H1 (cell line): ENCODE measurements around the gene NTN1. TPM values are rescaled to one million over a fixed set of nuclear protein-coding genes. Genes with fewer than 3 reads are reported as not detected.

Experiments used
- CTCF ChIA-PET: fragments of 300-600 bp; sonication (Branson Sonifier 250); formaldehyde crosslinking; loops from one replicate; lab custom pipeline; 2021; ENCODE audit not compliant: partially characterized antibody; lab: Charles Lee
- POLR2A ChIA-PET: fragments of 300-600 bp; sonication (Branson Sonifier 250); formaldehyde crosslinking; loops from one replicate; lab custom pipeline; 2021; ENCODE audit warnings: inconsistent platforms; ENCODE audit not compliant: partially characterized antibody; lab: Charles Lee
- DNase-seq, 2 experiments: peaks; one replicate each; pipeline versions ENCODE4 v3.0.0 to v3.0.0-alpha.2; 2010 to 2022; ENCODE audit warnings: low spot score in 2 of 2, low read depth in 1 of 2, mixed read lengths in 1 of 2
- FAIRE-seq: peaks from 2 replicates; lab custom pipeline; 2011; peaks lifted over from hg19 to GRCh38; lab: Jason Lieb, UNC
- H2AFZ ChIP-seq: 2 replicates; pipeline ENCODE4 v1.8.1; 2012; ENCODE audit warnings: low read length, inconsistent platforms
- H2AK5ac ChIP-seq: 2 replicates; pipeline ENCODE4 v1.6.1; 2013; ENCODE audit warnings: low read depth, low read length
- H2BK120ac ChIP-seq: replicated peaks from 2 replicates; pipeline ENCODE3; 2013; ENCODE audit warnings: low read depth, low read length, inconsistent platforms
- H2BK12ac ChIP-seq: 2 replicates; pipeline ENCODE4 v1.6.1; 2013; ENCODE audit warnings: low read depth, low read length
- H2BK15ac ChIP-seq: 2 replicates; pipeline ENCODE4 v1.6.1; 2013; ENCODE audit warnings: low read length
- H2BK20ac ChIP-seq: 2 replicates; pipeline ENCODE4 v1.6.1; 2013; ENCODE audit warnings: low read length
- H2BK5ac ChIP-seq: 2 replicates; pipeline ENCODE4 v1.6.1; 2013; ENCODE audit warnings: low read depth, low read length
- H3K14ac ChIP-seq: 2 replicates; pipeline ENCODE4 v1.6.1; 2013; ENCODE audit warnings: inconsistent platforms; ENCODE audit not compliant: insufficient read length
- H3K18ac ChIP-seq: 2 replicates; pipeline ENCODE4 v1.6.1; 2013; ENCODE audit warnings: low read length; ENCODE audit errors: extremely low read depth
- H3K23ac ChIP-seq: 2 replicates; pipeline ENCODE4 v1.6.1; 2013; ENCODE audit warnings: inconsistent platforms; ENCODE audit not compliant: insufficient read length
- H3K23me2 ChIP-seq: 2 replicates; pipeline ENCODE4 v1.6.1; 2013; ENCODE audit warnings: low read depth, low read length
- H3K27ac ChIP-seq: 2 replicates; pipeline ENCODE4 v1.6.1; 2011; ENCODE audit warnings: low read depth, low read length, inconsistent platforms
- H3K27me3 ChIP-seq, 4 experiments: replicated peaks in 1 of 4; 1 replicate in 1 of 4; 2 replicates in 3 of 4; pipeline versions ENCODE4 v1.6.1 to v1.8.1; 2011 to 2013; ENCODE audit warnings: low read length in 3 of 4, mild to moderate bottlenecking in 3 of 4, inconsistent platforms in 2 of 4, mixed read lengths in 2 of 4, moderate library complexity in 1 of 4; ENCODE audit not compliant: control insufficient read depth in 3 of 4, insufficient read depth in 3 of 4; ENCODE audit errors: extremely low read depth in 1 of 4
- H3K36me3 ChIP-seq, 4 experiments: 2 replicates each; pipeline versions ENCODE4 v1.6.1 to v1.8.1; 2011 to 2013; ENCODE audit warnings: mild to moderate bottlenecking in 4 of 4, low read length in 3 of 4, moderate library complexity in 2 of 4, control low read depth in 1 of 4, inconsistent platforms in 1 of 4; ENCODE audit not compliant: insufficient read depth in 4 of 4, control insufficient read depth in 2 of 4
- H3K4ac ChIP-seq: replicated peaks from 2 replicates; pipeline ENCODE3; 2013; ENCODE audit warnings: low read length, low read depth, mixed read lengths, inconsistent platforms; ENCODE audit not compliant: insufficient read length
- H3K4me1 ChIP-seq, 4 experiments: replicated peaks in 1 of 4; 1 replicate in 1 of 4; 2 replicates in 3 of 4; pipeline versions ENCODE4 v1.6.1 to v1.8.1; 2011 to 2013; ENCODE audit warnings: low read length in 3 of 4, inconsistent platforms in 2 of 4, mixed read lengths in 1 of 4; ENCODE audit not compliant: insufficient read depth in 4 of 4, control insufficient read depth in 3 of 4
- H3K4me2 ChIP-seq, 2 experiments: 2 replicates each; pipeline versions ENCODE4 v1.6.1 to v1.8.1; 2011 to 2013; ENCODE audit warnings: low read depth in 2 of 2, low read length in 2 of 2, control low read depth in 1 of 2, inconsistent platforms in 1 of 2, mild to moderate bottlenecking in 1 of 2; ENCODE audit not compliant: insufficient read depth in 1 of 2
- H3K4me3 ChIP-seq, 4 experiments: fragments of 200-600, 300-600 bp in 1 of 4; sonication (generic), shearing (Covaris generic), sonication (Bioruptor Twin) in 1 of 4; 2 replicates each; pipeline versions ENCODE4 v1.5.1 to v1.8.1; 2011 to 2016; ENCODE audit warnings: low read length in 4 of 4, low read depth in 3 of 4, control low read depth in 2 of 4, inconsistent platforms in 2 of 4, mild to moderate bottlenecking in 2 of 4, mixed read lengths in 1 of 4, moderate library complexity in 1 of 4; ENCODE audit not compliant: insufficient read depth in 2 of 4; ENCODE audit errors: extremely low read depth in 1 of 4
- H3K56ac ChIP-seq: replicated peaks from 2 replicates; pipeline ENCODE3; 2013; ENCODE audit warnings: low read depth, mild to moderate bottlenecking, mixed read lengths, low read length, inconsistent platforms; ENCODE audit not compliant: insufficient read length
- H3K79me1 ChIP-seq: 2 replicates; pipeline ENCODE4 v1.6.1; 2013; ENCODE audit warnings: low read depth, low read length, control low read depth
- H3K79me2 ChIP-seq, 2 experiments: 2 replicates each; pipeline versions ENCODE4 v1.6.1 to v1.8.1; 2012 to 2013; ENCODE audit warnings: low read length in 2 of 2, mild to moderate bottlenecking in 2 of 2, inconsistent platforms in 1 of 2; ENCODE audit not compliant: insufficient read depth in 2 of 2, control insufficient read depth in 1 of 2
- H3K9ac ChIP-seq, 4 experiments: replicated peaks in 1 of 4; 1 replicate in 1 of 4; 2 replicates in 3 of 4; pipeline versions ENCODE4 v1.6.1 to v1.8.1; 2011 to 2013; ENCODE audit warnings: low read depth in 3 of 4, low read length in 3 of 4, control low read depth in 2 of 4, mild to moderate bottlenecking in 2 of 4, moderate library complexity in 2 of 4, inconsistent platforms in 1 of 4; ENCODE audit errors: extremely low read depth in 1 of 4
- H3K9me3 ChIP-seq, 2 experiments: 2 replicates each; pipeline versions ENCODE4 v1.6.1 to v1.8.1; 2012 to 2013; ENCODE audit warnings: mild to moderate bottlenecking in 2 of 2, moderate library complexity in 2 of 2, control low read depth in 1 of 2, inconsistent platforms in 1 of 2, low read depth in 1 of 2, low read length in 1 of 2, mixed read lengths in 1 of 2; ENCODE audit not compliant: insufficient read depth in 2 of 2
- H4K20me1 ChIP-seq, 2 experiments: replicated peaks in 1 of 2; 2 replicates each; pipeline versions ENCODE3 to v1.8.1; 2011 to 2013; ENCODE audit warnings: inconsistent platforms in 2 of 2, low read length in 2 of 2, mild to moderate bottlenecking in 1 of 2; ENCODE audit not compliant: insufficient read depth in 2 of 2, control insufficient read depth in 1 of 2
- H4K5ac ChIP-seq: 2 replicates; pipeline ENCODE4 v1.6.1; 2013; ENCODE audit warnings: low read length, low read depth, mixed read lengths, inconsistent platforms; ENCODE audit not compliant: insufficient read length
- H4K8ac ChIP-seq: 2 replicates; pipeline ENCODE4 v1.8.0; 2013; ENCODE audit warnings: mild to moderate bottlenecking, moderate library complexity, low read length, inconsistent platforms; ENCODE audit not compliant: insufficient read depth; ENCODE audit errors: extremely low read depth
- H4K91ac ChIP-seq: replicated peaks from 2 replicates; pipeline ENCODE3; 2013; ENCODE audit warnings: low read length, mixed read lengths, inconsistent platforms; ENCODE audit not compliant: insufficient read length
- CHD1 ChIP-seq: IDR thresholded peaks from 2 replicates; pipeline ENCODE4 v1.6.1; 2012; ENCODE audit warnings: low read depth, low read length, improper control_type of control experiment
- POU5F1 ChIP-seq: IDR thresholded peaks from 2 replicates; pipeline ENCODE4 v1.6.1; 2011; ENCODE audit warnings: low read depth, mild to moderate bottlenecking, low read length, moderate library complexity
- RAD21 ChIP-seq, 2 experiments: IDR thresholded peaks in 1 of 2; conservative IDR thresholded peaks in 1 of 2; 2 replicates each; pipeline ENCODE4 v1.6.1; 2011; ENCODE audit warnings: low read depth in 2 of 2, low read length in 2 of 2, improper control_type of control experiment in 1 of 2, inconsistent platforms in 1 of 2, mild to moderate bottlenecking in 1 of 2, moderate library complexity in 1 of 2
- WGBS, 2 experiments: shearing (Covaris generic) in 1 of 2; methylation state at CpG; one replicate each; pipeline versions ENCODE4 v1.1.6 to v1.1.7; 2013 to 2015; ENCODE audit warnings: low lambda C conversion rate in 2 of 2, mixed read lengths in 2 of 2, inconsistent platforms in 1 of 2, low coverage in 1 of 2, missing lambda C conversion rate in 1 of 2; ENCODE audit not compliant: insufficient replicate concordance in 2 of 2, insufficient coverage in 1 of 2, insufficient read length in 1 of 2; ENCODE audit errors: extremely low coverage in 1 of 2, missing lambda C conversion rate in 1 of 2; 5-methylcytosine and 5-hydroxymethylcytosine counted together
- polyA plus RNA-seq, 7 experiments: library from polyadenylated mRNA; depleted of rRNA in 3 of 7; stranded (reverse) in 5 of 7; unstranded in 2 of 7; fragments of >200 nt in 5 of 7; fragments of 200-250 nt in 2 of 7; gene quantifications; 1 replicate in 5 of 7; 2 replicates in 1 of 7; 4 replicates in 1 of 7; pipeline versions ENCODE4 v1.2.1 to v1.2.3, GENCODE V29; 2011 to 2013; ENCODE audit warnings: missing spikeins in 2 of 7, mixed read lengths in 2 of 7
- total RNA-seq: library from RNA; stranded (reverse); fragmentation: NEBNext Ultra II Directional; extraction: Animal tissue kit (Norgen Biotek cat#: 25700); gene quantifications from 2 replicates; pipeline ENCODE4 v1.2.1, GENCODE V29; 2021

NTN1 gene
- total and polyA plus RNA-seq, 2 of the 8 experiments (the other 6 are each of a cell fraction or from before 2014, with no cell fraction given) = 2.0 to 2.3 TPM

- Histone ChIP-seq H3K23ac (no peak overlapping the region), H3K9me3 (no peaks in the 10 kb centered on the region), H3K4me3 (no peak overlapping the region), H2BK5ac (no peak overlapping the region), H3K36me3 (no peaks in the 10 kb centered on the region), H2BK15ac (no peak overlapping the region), H3K79me2 (no peaks in the 10 kb centered on the region), H4K5ac (no peak overlapping the region), H3K79me1 (no peaks in the 10 kb centered on the region; the same call in 1 of the 2 replicates), H2BK120ac (no peak overlapping the region), H3K27me3 (no peaks in the 10 kb centered on the region), H3K4me1 (peaks cover 2 to 12% (median 6%) of the 10 kb centered on the region in 4 experiments; a peak in 5 of 7 replicates), H3K56ac (no peak overlapping the region), H3K9ac (no peak overlapping the region), H2BK12ac (no peak overlapping the region), H3K4me2 (no peak overlapping the region), H3K27ac (no peak overlapping the region), H2AFZ (no peak overlapping the region), H3K4ac (no peak overlapping the region), H4K91ac (no peak overlapping the region), H2AK5ac (no peak overlapping the region), H4K20me1 (no peaks in the 10 kb centered on the region), H3K18ac (no peak overlapping the region)
- FAIRE-seq (no peak), DNase-seq (no peak)
- 87% methylated on average over 14 of the region's 14 CpGs; no CpG with 5 or more reads in 1 of the 2 experiments for WGBS, 2 experiments
- CTCF ChIA-PET = interaction anchor here (0.7 to 1.8 kb wide), 2 partner anchors 11 to 274 kb away, joined by 3 to 4 read pairs; no protein-coding TSS in a partner anchor
- POLR2A ChIA-PET = no interaction called here
- TF ChIP-seq CHD1 = no peak
- no peak for TF ChIP-seq POU5F1
- TF ChIP-seq RAD21 (IDR thresholded peaks at IDR 0.05 in 1 of 2, conservative IDR thresholded peaks at IDR 0.05 in 1 of 2; ENCODE audit: low read depth in 2 of 2, low read length in 2 of 2) = no peak
- TF ChIP-seq, all 59 proteins: peak for 0
- Histone ChIP-seq H3K23me2 (no peaks in the 10 kb centered on the region; the same call in 1 of the 2 replicates), H2BK20ac (no peak overlapping the region), H4K8ac (no peak overlapping the region), H3K14ac (no peak overlapping the region)
Measured at GRCh38 chr17:9285602-9286427, 264.5 kb downstream of the NTN1 start.
